Keratinocyte (primary cell): ENCODE measurements around the gene EVX2. TPM values are rescaled to one million over a fixed set of nuclear protein-coding genes. Genes with fewer than 3 reads are reported as not detected.

Experiments used
- DNase-seq: peaks from one replicate; pipeline ENCODE4 v3.0.0-alpha.2; 2011; ENCODE audit warnings: low read depth, missing footprints, low spot score
- FAIRE-seq: peaks from 2 replicates; lab custom pipeline; 2011; peaks lifted over from hg19 to GRCh38; lab: Jason Lieb, UNC
- H2AFZ ChIP-seq: 2 replicates; pipeline ENCODE4 v1.6.0; 2012; ENCODE audit warnings: low read length, control low read depth, inconsistent platforms; ENCODE audit not compliant: control insufficient read depth
- H3K27ac ChIP-seq: 2 replicates; pipeline ENCODE4 v1.5.1; 2011; ENCODE audit warnings: low read length; ENCODE audit not compliant: control insufficient read depth, insufficient read depth
- H3K27me3 ChIP-seq: 3 replicates; pipeline ENCODE4 v1.6.0; 2011; ENCODE audit warnings: low read length; ENCODE audit not compliant: control insufficient read depth, insufficient read depth; ENCODE audit errors: extremely low read depth
- H3K36me3 ChIP-seq, 2 experiments: 2 replicates in 1 of 2; 3 replicates in 1 of 2; pipeline ENCODE4 v1.5.1; 2011; ENCODE audit warnings: low read length in 2 of 2, mild to moderate bottlenecking in 1 of 2; ENCODE audit not compliant: control insufficient read depth in 2 of 2, insufficient read depth in 2 of 2; ENCODE audit errors: extremely low read depth in 1 of 2
- H3K4me1 ChIP-seq: 3 replicates; pipeline ENCODE4 v1.5.1; 2011; ENCODE audit warnings: low read length; ENCODE audit not compliant: control insufficient read depth, insufficient read depth; ENCODE audit errors: extremely low read depth
- H3K4me2 ChIP-seq: 3 replicates; pipeline ENCODE4 v1.6.0; 2011; ENCODE audit warnings: low read depth, low read length; ENCODE audit not compliant: control insufficient read depth, insufficient read depth; ENCODE audit errors: extremely low read depth
- H3K4me3 ChIP-seq, 3 experiments: fragments of 200-600 bp in 1 of 3; sonication (generic) in 1 of 3; 2 replicates in 2 of 3; 3 replicates in 1 of 3; pipeline ENCODE4 v1.5.1; 2011 to 2016; ENCODE audit warnings: low read length in 3 of 3, mild to moderate bottlenecking in 3 of 3, control low read depth in 2 of 3, inconsistent platforms in 1 of 3, low read depth in 1 of 3, mixed read lengths in 1 of 3, mixed run types in 1 of 3, moderate library complexity in 1 of 3; ENCODE audit not compliant: control insufficient read depth in 2 of 3, insufficient read depth in 2 of 3; ENCODE audit errors: extremely low read depth in 1 of 3
- H3K79me2 ChIP-seq: 2 replicates; pipeline ENCODE4 v1.6.0; 2012; ENCODE audit warnings: low read length; ENCODE audit not compliant: control insufficient read depth, insufficient read depth
- H3K9ac ChIP-seq: 3 replicates; pipeline ENCODE4 v1.6.0; 2011; ENCODE audit warnings: low read length; ENCODE audit not compliant: control insufficient read depth, insufficient read depth; ENCODE audit errors: extremely low read depth
- H3K9me1 ChIP-seq: 3 replicates; pipeline ENCODE4 v1.6.0; 2011; ENCODE audit warnings: low read length; ENCODE audit not compliant: control insufficient read depth, insufficient read depth; ENCODE audit errors: extremely low read depth
- H3K9me3 ChIP-seq: 2 replicates; pipeline ENCODE4 v1.5.1; 2012; ENCODE audit warnings: low read depth, low read length; ENCODE audit not compliant: control insufficient read depth
- H4K20me1 ChIP-seq: 3 replicates; pipeline ENCODE4 v1.6.0; 2011; ENCODE audit warnings: low read length; ENCODE audit not compliant: control insufficient read depth, insufficient read depth; ENCODE audit errors: extremely low read depth
- CTCF ChIP-seq, 3 experiments: IDR thresholded peaks in 1 of 3; conservative IDR thresholded peaks in 1 of 3; optimal IDR thresholded peaks in 1 of 3; 2 replicates in 2 of 3; 3 replicates in 1 of 3; pipeline versions ENCODE3 to v1.5.1; 2011; ENCODE audit warnings: low read length in 3 of 3, mild to moderate bottlenecking in 3 of 3, moderate library complexity in 2 of 3, control low read depth in 1 of 3, inconsistent platforms in 1 of 3; ENCODE audit not compliant: insufficient read depth in 2 of 3; ENCODE audit errors: extremely low read depth in 1 of 3
- EZH2 ChIP-seq: IDR thresholded peaks from one replicate; pipeline ENCODE4 v1.6.1; 2012; ENCODE audit warnings: inconsistent platforms, mild to moderate bottlenecking, low read length, moderate library complexity
- dilution Hi-C: fragments of 300-500 bp; cut with MboI; formaldehyde crosslinking; loops from one replicate; pipeline ENCODE4 v1.7.0; 2020; ENCODE audit warnings: low sequenced_read_pairs; ENCODE audit not compliant: extremely low pct_ligation_motif_present
- polyA plus RNA-seq, 5 experiments: library from polyadenylated mRNA; depleted of rRNA in 3 of 5; stranded (reverse) in 3 of 5; stranded (forward) in 1 of 5; unstranded in 1 of 5; fragments of >200 nt; gene quantifications; 1 replicate in 1 of 5; 2 replicates in 3 of 5; 3 replicates in 1 of 5; pipeline versions ENCODE4 v1.2.1 to v1.2.3, GENCODE V29; 2011 to 2012; ENCODE audit warnings: missing spikeins in 2 of 5, low read depth in 1 of 5, low replicate concordance in 1 of 5

EVX2 gene
- polyA plus RNA-seq, 1 donor (not counting 4 experiments of a cell fraction or from before 2014, with no cell fraction given) = not detected

- H2AFZ ChIP-seq = no peak within 1 kb of the TSS
- TF ChIP-seq CTCF (optimal IDR thresholded peaks at IDR 0.05 in 1 of 3, IDR thresholded peaks at IDR 0.05 in 1 of 3, conservative IDR thresholded peaks at IDR 0.05 in 1 of 3; ENCODE audit: extremely low read depth in 1 of 3, insufficient read depth in 2 of 3, low read length in 3 of 3) = no peak
- TF ChIP-seq EZH2 = peak; percentile 46
- no peaks in the 10 kb centered on the region for H3K36me3 ChIP-seq
- no peaks in the 10 kb centered on the region for H3K9me1 ChIP-seq
- peak within 1 kb of the TSS; percentile 45 for H3K4me2 ChIP-seq
- DNase-seq = no peak
- peaks cover 100% of the 10 kb centered on the region for H3K27me3 ChIP-seq
- peaks cover 2% of the 10 kb centered on the region for H3K9me3 ChIP-seq
- no peak within 1 kb of the TSS for H3K4me3 ChIP-seq
- no peaks in the 10 kb centered on the region for H3K79me2 ChIP-seq
- dilution Hi-C loops = no loop called here
- peaks cover 2% of the 10 kb centered on the region for H3K4me1 ChIP-seq
- no peak for FAIRE-seq
- peaks cover 3% of the 10 kb centered on the region for H4K20me1 ChIP-seq
- H3K27ac ChIP-seq = no peak within 1 kb of the TSS
- no peak within 1 kb of the TSS for H3K9ac ChIP-seq
Observed at GRCh38 chr2:176092270-176093144, 8.7 kb upstream of the EVX2 start, which contains the start of gene HOXD13. TSS of gene HOXD13 (plus strand) at chr2:176092721. CDS start at chr2:176092891, 170 bp downstream.

GRCh38 chr2:176091329-176092258, 7.8 kb upstream of the EVX2 start:
- dilution Hi-C loops = no loop called here

More at GRCh38 chr2:176091329-176092258, 7.8 kb upstream of the EVX2 start:
- Histone ChIP-seq H3K9ac (no peak overlapping the region), H3K9me1 (no peaks in the 10 kb centered on the region), H3K27me3 (peaks cover 100% of the 10 kb centered on the region), H3K79me2 (no peaks in the 10 kb centered on the region), H3K4me3 (no peak overlapping the region), H2AFZ (no peak overlapping the region), H3K27ac (no peak overlapping the region), H4K20me1 (peaks cover 3% of the 10 kb centered on the region), H3K4me1 (peaks cover under 1% of the 10 kb centered on the region), H3K4me2 (no peak overlapping the region), H3K36me3 (no peaks in the 10 kb centered on the region), H3K9me3 (peaks cover 2% of the 10 kb centered on the region)
- TF ChIP-seq CTCF (optimal IDR thresholded peaks at IDR 0.05 in 1 of 3, IDR thresholded peaks at IDR 0.05 in 1 of 3, conservative IDR thresholded peaks at IDR 0.05 in 1 of 3; ENCODE audit: extremely low read depth in 1 of 3, insufficient read depth in 2 of 3, low read length in 3 of 3) = no peak
- peak; percentile 96 for TF ChIP-seq EZH2
- no peak for DNase-seq
- no peak for FAIRE-seq
